Embryonic facial prominence (tissue), 1 donor: ENCODE results near the gene ZDHHC11.

Source experiments
- DNase-seq: peaks from one replicate; pipeline ENCODE4 v3.0.0-alpha.2; 2016; ENCODE audit errors: extremely low spot score

ZDHHC11 gene

DNA sequence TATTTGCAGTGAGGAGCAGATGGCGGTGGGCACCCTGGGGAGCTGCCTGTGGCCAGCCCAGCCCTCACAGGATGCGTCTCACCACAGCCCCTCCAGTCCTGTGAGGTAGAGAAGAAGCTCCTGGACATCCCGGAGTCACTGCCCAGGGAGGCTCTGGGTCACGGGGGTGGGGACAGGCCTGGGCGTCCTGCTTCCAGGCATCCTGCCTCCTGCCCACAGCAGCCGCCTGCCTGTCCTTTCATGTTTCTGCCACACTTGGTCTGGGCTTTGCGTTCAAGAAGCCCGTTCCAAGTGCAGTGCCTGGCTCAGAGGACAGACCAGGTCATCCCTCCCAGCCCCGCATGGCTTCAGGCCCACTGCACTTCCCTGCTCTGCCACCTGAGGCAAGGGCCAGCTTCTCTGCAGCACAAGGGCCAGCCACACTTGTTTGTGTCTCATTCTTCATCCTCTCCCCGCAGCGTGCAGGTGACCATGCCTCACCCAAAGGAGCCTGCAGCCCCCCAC is 104.5 kb downstream of the ZDHHC11 start:
- DNase-seq = no peak
